Neural progenitor cell (in vitro differentiated cells): ENCODE measurements around the gene LUZP2. TPM values are rescaled to one million over a fixed set of nuclear protein-coding genes. Genes with fewer than 3 reads are reported as not detected.
A peak's percentile ranks its signal among the peaks of the same experiment; 100 is the strongest.

Source experiments
- DNase-seq: peaks from one replicate; pipeline ENCODE4 v3.0.0-alpha.2; 2016; ENCODE audit warnings: low spot score
- H2AFZ ChIP-seq: fragments of 200-600 bp; sonication (generic); replicated peaks from 2 replicates; pipeline ENCODE4 v1.6.1; 2016; ENCODE audit warnings: antibody characterized with exemption
- H3F3A ChIP-seq: fragments of 200-600 bp; sonication (generic); 2 replicates; pipeline ENCODE4 v1.6.1; 2016; ENCODE audit warnings: antibody characterized with exemption, low read depth
- H3K27ac ChIP-seq: fragments of 200-600 bp; sonication (generic); 2 replicates; pipeline ENCODE4 v1.5.1; 2016; ENCODE audit warnings: mild to moderate bottlenecking
- H3K27me3 ChIP-seq: fragments of 200-600 bp; sonication (generic); 2 replicates; pipeline ENCODE4 v1.6.1; 2016; ENCODE audit warnings: mild to moderate bottlenecking, moderate library complexity
- H3K36me3 ChIP-seq: fragments of 200-600 bp; sonication (generic); 2 replicates; pipeline ENCODE4 v1.5.1; 2016
- H3K4me1 ChIP-seq: fragments of 200-600 bp; sonication (generic); 2 replicates; pipeline ENCODE4 v1.6.1; 2016; ENCODE audit warnings: mixed run types
- H3K4me2 ChIP-seq: fragments of 200-600 bp; sonication (generic); 2 replicates; pipeline ENCODE4 v1.6.1; 2016
- H3K4me3 ChIP-seq: fragments of 200-600 bp; sonication (generic); 2 replicates; pipeline ENCODE4 v1.5.1; 2016
- H3K79me2 ChIP-seq: fragments of 200-600 bp; sonication (generic); 2 replicates; pipeline ENCODE4 v1.6.1; 2016; ENCODE audit warnings: low read depth
- H3K9ac ChIP-seq: fragments of 200-600 bp; sonication (generic); 2 replicates; pipeline ENCODE4 v1.6.1; 2016
- H3K9me3 ChIP-seq: fragments of 200-600 bp; sonication (generic); 2 replicates; pipeline ENCODE4 v1.5.1; 2016; ENCODE audit warnings: low read depth
- H4K20me1 ChIP-seq: fragments of 200-600 bp; sonication (generic); 2 replicates; pipeline ENCODE4 v1.6.1; 2016; ENCODE audit warnings: low read depth
- H3K27ac Mint-ChIP-seq: 3 replicates; pipeline ENCODE4 v1.8.0; 2021; ENCODE audit warnings: mixed read lengths
- H3K27me3 Mint-ChIP-seq: 2 replicates; pipeline ENCODE4 v1.8.0; 2022; ENCODE audit warnings: low read depth, mild to moderate bottlenecking, inconsistent platforms, moderate library complexity, mixed read lengths; ENCODE audit not compliant: insufficient read depth
- H3K36me3 Mint-ChIP-seq: 3 replicates; pipeline ENCODE4 v1.8.0; 2021; ENCODE audit warnings: mixed read lengths
- H3K4me1 Mint-ChIP-seq: 3 replicates; pipeline ENCODE4 v1.8.0; 2021; ENCODE audit warnings: mixed read lengths
- H3K4me3 Mint-ChIP-seq: 3 replicates; pipeline ENCODE4 v1.8.0; 2021; ENCODE audit warnings: mild to moderate bottlenecking, moderate library complexity, mixed read lengths
- H3K9me3 Mint-ChIP-seq: 3 replicates; pipeline ENCODE4 v1.8.0; 2020; ENCODE audit warnings: mixed read lengths
- EZH2 ChIP-seq: fragments of 200-600 bp; sonication (generic); IDR thresholded peaks from 2 replicates; pipeline ENCODE4 v1.6.1; 2017; ENCODE audit warnings: antibody characterized with exemption, mild to moderate bottlenecking, moderate library complexity
- EZH2phosphoT487 ChIP-seq: fragments of 200-600 bp; sonication (generic); IDR thresholded peaks from 2 replicates; pipeline ENCODE4 v1.6.1; 2017; ENCODE audit warnings: antibody characterized with exemption
- total RNA-seq: library from RNA; depleted of rRNA; stranded (reverse); fragments of >200 nt; gene quantifications from 2 replicates; pipeline ENCODE4 v1.2.3, GENCODE V29; 2015; ENCODE audit warnings: low replicate concordance
- TF ChIP-seq, protein P1 (sequence below): fragments of 200-600 bp; sonication (generic); IDR thresholded peaks from 2 replicates; pipeline ENCODE4 v1.5.1; 2017; ENCODE audit warnings: antibody characterized with exemption, mild to moderate bottlenecking

LUZP2 gene
- total RNA-seq, 1 donor from 2014 or later, result 2.5 TPM

DNA sequence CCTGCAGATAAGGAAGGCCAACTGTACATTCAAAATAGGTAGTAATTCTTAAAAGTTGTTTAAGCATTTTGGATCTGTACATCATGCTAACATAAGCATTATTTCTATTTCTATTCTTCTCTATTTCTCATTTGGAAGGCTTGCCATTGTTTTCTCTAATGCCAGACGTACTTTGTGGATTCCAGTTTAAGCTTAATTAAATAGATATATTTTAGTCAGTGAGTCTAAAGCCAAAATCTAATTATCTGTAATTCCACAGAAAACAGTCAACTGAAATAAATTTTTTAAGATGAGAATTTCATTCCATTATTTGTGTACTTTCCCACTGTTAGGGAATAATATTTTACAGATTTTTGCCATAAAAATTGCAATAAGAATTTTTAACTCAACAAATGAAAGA lies 123.0 kb downstream of the LUZP2 start:
- Histone ChIP-seq H3F3A (no peaks in the 10 kb centered on the region), H3K4me3 (no peak overlapping the region), H3K4me1 (no peaks in the 10 kb centered on the region), H3K9me3 (no peaks in the 10 kb centered on the region), H3K79me2 (no peaks in the 10 kb centered on the region), H3K27me3 (no peaks in the 10 kb centered on the region), H3K36me3 (no peaks in the 10 kb centered on the region), H4K20me1 (no peaks in the 10 kb centered on the region), H3K4me2 (no peak overlapping the region), H2AFZ (no peak overlapping the region), H3K27ac (no peak overlapping the region), H3K9ac (no peak overlapping the region)
- TF ChIP-seq EZH2phosphoT487 (no peak), EZH2 (no peak)
- TF ChIP-seq, protein P1, sequence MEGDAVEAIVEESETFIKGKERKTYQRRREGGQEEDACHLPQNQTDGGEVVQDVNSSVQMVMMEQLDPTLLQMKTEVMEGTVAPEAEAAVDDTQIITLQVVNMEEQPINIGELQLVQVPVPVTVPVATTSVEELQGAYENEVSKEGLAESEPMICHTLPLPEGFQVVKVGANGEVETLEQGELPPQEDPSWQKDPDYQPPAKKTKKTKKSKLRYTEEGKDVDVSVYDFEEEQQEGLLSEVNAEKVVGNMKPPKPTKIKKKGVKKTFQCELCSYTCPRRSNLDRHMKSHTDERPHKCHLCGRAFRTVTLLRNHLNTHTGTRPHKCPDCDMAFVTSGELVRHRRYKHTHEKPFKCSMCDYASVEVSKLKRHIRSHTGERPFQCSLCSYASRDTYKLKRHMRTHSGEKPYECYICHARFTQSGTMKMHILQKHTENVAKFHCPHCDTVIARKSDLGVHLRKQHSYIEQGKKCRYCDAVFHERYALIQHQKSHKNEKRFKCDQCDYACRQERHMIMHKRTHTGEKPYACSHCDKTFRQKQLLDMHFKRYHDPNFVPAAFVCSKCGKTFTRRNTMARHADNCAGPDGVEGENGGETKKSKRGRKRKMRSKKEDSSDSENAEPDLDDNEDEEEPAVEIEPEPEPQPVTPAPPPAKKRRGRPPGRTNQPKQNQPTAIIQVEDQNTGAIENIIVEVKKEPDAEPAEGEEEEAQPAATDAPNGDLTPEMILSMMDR, result no peak
- no peaks in the 10 kb centered on the region for H3K27me3 Mint-ChIP-seq
- no peak for DNase-seq
- no peak overlapping the region for H3K4me3 Mint-ChIP-seq
- no peaks in the 10 kb centered on the region for H3K9me3 Mint-ChIP-seq
- H3K27ac Mint-ChIP-seq, result no peak overlapping the region
- no peaks in the 10 kb centered on the region for H3K36me3 Mint-ChIP-seq
- H3K4me1 Mint-ChIP-seq, result peaks cover 3% of the 10 kb centered on the region

DNA sequence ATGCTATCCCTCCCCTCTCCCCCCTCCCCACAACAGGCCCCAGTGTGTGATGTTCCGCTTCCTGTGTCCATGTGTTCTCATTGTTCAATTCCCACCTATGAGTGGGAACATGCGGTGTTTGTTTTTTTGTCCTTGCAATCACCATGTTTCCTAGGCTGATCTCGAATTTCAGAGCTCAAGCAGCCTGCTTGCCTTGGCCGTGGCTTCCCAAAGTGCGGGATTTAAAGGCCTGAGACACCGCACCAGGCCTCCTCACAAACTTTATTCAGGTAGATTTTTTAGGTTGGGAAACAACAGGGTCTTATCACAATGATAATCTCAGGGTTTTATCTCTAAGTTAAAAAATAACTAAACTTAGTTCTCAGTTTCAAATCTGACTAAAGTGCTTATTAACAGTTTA lies 125.4 kb downstream of the LUZP2 start:
- DNase-seq, result no peak
- no peaks in the 10 kb centered on the region for H3K9me3 Mint-ChIP-seq
- no peaks in the 10 kb centered on the region for H3K36me3 Mint-ChIP-seq
- TF ChIP-seq EZH2phosphoT487 (no peak), EZH2 (no peak)
- TF ChIP-seq, protein P1, result no peak
- no peaks in the 10 kb centered on the region for H3K27me3 ChIP-seq
- no peaks in the 10 kb centered on the region for H3K9me3 ChIP-seq
- H3K4me3 Mint-ChIP-seq, result no peak overlapping the region
- no peaks in the 10 kb centered on the region for H3K79me2 ChIP-seq
- H4K20me1 ChIP-seq, result no peaks in the 10 kb centered on the region
- no peak overlapping the region for H3K9ac ChIP-seq
- no peak overlapping the region for H3K27ac ChIP-seq
- H2AFZ ChIP-seq, result no peak overlapping the region
- H3K4me3 ChIP-seq, result no peak overlapping the region
- no peaks in the 10 kb centered on the region for H3K36me3 ChIP-seq
- no peaks in the 10 kb centered on the region for H3K4me1 ChIP-seq
- H3F3A ChIP-seq, result no peaks in the 10 kb centered on the region
- H3K27me3 Mint-ChIP-seq, result no peaks in the 10 kb centered on the region
- peaks cover 3% of the 10 kb centered on the region for H3K4me1 Mint-ChIP-seq
- peak overlapping the region; percentile 40 for H3K27ac Mint-ChIP-seq
- no peak overlapping the region for H3K4me2 ChIP-seq

DNA sequence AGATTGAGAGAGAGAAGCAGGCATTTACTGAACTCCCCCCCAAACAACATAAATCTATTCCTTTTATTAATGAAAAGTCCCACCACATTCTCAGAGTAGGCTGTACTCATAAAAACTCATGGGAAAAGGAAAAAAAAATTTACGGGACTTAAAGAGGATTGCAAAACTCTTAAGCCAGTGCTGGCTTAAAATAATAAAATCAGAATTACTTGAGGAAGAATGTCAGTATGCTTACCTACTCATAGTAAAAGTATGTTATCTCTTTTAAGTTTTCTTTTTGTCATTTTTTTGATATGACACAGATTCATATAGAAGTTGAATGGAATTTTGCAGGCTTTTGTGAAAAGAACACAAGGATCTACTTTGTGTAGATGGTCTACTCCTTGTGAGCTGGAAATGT lies 126.3 kb downstream of the LUZP2 start:
- Histone ChIP-seq H3K4me2 (no peak overlapping the region), H3K27me3 (no peaks in the 10 kb centered on the region), H3K9me3 (no peaks in the 10 kb centered on the region), H3K9ac (no peak overlapping the region), H3K36me3 (no peaks in the 10 kb centered on the region), H3K4me3 (no peak overlapping the region), H3K79me2 (no peaks in the 10 kb centered on the region), H3F3A (no peaks in the 10 kb centered on the region), H4K20me1 (no peaks in the 10 kb centered on the region), H3K27ac (no peak overlapping the region), H2AFZ (no peak overlapping the region), H3K4me1 (no peaks in the 10 kb centered on the region)
- TF ChIP-seq EZH2phosphoT487 (no peak), EZH2 (no peak)
- TF ChIP-seq, protein P1, result no peak
- H3K4me1 Mint-ChIP-seq, result peaks cover 3% of the 10 kb centered on the region
- H3K4me3 Mint-ChIP-seq, result no peak overlapping the region
- no peak for DNase-seq
- no peaks in the 10 kb centered on the region for H3K9me3 Mint-ChIP-seq
- H3K27me3 Mint-ChIP-seq, result no peaks in the 10 kb centered on the region
- H3K36me3 Mint-ChIP-seq, result no peaks in the 10 kb centered on the region
- H3K27ac Mint-ChIP-seq, result no peak overlapping the region
